Stimulated activated CD4-positive, alpha-beta T cell treated with anti-CD3 and anti-CD28 coated beads, Interleukin-12 subunit alpha, Interleukin-12 subunit beta, amount 100 ng/mL, for 4 hours (primary cell): ENCODE results near the gene MEGF11.

Experiments used
- DNase-seq: peaks from one replicate; pipeline ENCODE4 v3.0.0-alpha.2; 2020

Gene MEGF11

DNA sequence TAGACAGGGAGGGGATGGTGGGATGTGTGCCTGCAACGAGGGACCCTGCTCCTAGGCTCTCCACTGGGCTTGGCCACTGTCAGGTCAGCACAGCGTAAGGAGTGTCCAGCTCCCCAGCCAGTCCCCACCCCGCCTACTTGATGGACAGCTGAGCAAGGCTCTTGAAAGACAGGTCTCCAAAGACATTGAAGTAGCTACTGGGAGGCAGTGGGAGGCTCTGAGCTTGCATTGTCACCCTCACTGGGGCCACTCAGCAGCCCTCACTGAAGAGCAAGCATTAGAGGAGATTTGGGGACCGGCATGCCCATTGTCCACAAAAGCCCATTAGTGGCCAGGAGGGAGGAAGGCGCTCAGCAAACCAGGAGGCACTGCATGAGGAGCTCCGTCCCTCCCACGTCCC lies 146.5 kb downstream of the MEGF11 start:
- DNase-seq = no peak

- no peak for DNase-seq
Measured at GRCh38 chr15:66105286-66106265, 148.0 kb downstream of the MEGF11 start.

DNA sequence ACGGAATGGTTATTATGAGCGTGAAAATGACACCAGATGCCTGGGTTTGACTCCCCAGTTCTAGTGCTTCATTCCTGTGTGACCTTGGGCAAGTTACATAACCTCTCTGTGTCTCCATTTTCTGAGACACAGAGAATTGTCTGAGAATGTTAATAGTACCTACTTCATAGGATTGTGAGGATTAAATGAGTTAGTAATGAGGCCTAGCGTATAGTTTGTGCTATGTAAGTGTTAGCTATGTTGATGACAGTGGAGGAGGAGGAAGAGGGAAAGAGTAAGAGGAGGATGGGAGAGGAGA lies 150.3 kb downstream of the MEGF11 start:
- no peak for DNase-seq

- no peak for DNase-seq
Measured at GRCh38 chr15:66102563-66103292, 150.8 kb downstream of the MEGF11 start.

- no peak for DNase-seq
Measured at GRCh38 chr15:66101715-66102395, 151.7 kb downstream of the MEGF11 start.

DNA sequence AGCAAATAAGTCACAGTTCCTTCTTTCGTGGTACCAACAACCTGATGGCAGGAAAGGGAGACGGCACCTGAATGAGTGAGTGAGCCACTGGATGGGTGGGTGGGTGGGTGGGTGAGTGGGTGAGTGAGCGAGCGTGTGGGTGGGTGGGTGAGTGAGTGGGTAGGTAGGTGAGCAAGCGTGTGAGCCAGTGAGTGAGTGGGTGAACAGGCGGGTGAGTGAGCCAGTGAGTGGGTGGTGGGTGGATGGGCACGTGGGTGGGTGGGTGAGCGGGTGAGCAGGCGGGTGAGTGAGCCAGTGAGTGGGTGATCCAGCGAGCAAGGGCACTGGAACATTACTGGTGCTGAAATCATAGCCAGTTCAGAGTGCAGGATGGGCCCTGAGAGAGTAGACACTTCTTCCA lies 152.8 kb downstream of the MEGF11 start:
- DNase-seq = no peak

DNA sequence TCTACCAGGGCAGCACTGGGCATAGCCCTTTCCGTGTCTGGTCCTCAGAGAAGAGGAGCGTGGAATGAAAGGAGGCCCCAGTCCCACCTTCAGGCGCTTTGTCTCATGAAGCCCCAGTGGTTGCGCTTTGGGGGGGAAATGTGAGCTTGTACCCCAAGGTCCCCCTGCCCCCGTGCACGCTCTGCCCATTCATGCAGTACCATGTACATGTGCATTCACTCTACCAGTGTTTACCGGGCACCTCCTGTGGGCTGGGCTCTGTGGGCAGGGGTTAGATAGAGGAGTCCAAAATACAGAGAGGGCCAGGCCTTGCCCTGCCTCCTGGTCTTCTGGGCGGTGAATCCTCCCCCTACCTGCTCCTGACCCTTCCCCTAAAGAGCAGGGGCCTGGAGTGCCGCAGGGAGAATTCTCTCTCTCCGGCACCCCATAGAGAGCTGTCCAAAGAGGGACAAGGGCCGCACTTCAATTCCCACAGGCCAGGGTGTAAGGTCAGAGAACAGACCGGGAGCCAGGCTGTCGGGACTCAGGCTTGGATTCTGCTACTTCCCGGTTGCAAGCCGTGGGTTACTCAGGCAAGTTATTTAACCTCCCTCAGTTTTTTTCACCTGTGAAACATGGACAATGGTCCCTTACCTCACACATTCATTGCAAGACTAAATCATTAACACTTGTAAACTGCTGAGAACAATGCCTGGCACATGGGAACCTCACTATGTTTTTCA lies 153.4 kb downstream of the MEGF11 start:
- no peak for DNase-seq

- DNase-seq = no peak
Measured at GRCh38 chr15:66098022-66098363, 155.6 kb downstream of the MEGF11 start.

DNA sequence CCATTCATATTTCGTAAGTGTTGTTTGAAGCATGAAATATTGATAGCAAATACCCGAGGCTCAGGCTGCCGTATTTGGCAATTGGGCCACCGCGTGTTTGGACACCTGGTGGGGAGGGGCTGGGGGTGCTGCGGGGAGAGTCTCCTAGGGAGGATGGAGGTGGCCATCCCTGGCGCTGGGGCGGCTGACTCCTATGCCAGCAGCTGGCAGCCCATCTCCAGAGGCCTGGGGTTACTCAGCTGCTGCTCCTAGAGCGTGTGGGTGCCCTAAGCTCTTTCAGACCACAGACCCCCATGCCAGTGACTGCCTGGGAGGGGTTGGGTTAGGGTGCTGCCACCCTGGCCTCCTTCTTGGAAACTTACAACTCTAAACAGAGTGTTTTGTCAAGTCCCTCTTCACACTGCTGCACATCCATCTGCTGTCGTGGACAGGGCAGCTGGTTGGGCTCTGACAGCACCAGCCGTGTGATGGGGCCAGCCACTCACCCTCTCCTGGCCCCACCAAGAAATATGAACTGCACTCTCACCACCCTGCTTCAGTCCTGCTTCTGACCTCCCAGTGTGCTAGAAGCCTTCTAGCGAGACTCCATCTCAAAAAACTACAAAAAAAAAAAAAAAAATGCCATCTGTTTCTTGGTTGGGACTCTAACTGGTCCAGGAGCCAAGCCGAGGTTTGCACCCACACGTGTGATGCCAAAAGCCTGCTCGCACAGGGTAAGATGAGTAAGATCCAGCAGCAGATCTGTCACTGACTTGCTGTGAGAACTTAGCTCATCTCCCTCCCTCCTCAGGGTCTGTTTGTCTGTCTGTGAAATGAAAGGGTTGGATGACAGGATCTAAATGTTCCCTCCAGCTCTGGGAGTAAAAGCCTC lies 156.2 kb downstream of the MEGF11 start:
- no peak for DNase-seq

GRCh38 chr15:66096688-66097058 lies 156.9 kb downstream of the MEGF11 start:
- DNase-seq = no peak

DNA sequence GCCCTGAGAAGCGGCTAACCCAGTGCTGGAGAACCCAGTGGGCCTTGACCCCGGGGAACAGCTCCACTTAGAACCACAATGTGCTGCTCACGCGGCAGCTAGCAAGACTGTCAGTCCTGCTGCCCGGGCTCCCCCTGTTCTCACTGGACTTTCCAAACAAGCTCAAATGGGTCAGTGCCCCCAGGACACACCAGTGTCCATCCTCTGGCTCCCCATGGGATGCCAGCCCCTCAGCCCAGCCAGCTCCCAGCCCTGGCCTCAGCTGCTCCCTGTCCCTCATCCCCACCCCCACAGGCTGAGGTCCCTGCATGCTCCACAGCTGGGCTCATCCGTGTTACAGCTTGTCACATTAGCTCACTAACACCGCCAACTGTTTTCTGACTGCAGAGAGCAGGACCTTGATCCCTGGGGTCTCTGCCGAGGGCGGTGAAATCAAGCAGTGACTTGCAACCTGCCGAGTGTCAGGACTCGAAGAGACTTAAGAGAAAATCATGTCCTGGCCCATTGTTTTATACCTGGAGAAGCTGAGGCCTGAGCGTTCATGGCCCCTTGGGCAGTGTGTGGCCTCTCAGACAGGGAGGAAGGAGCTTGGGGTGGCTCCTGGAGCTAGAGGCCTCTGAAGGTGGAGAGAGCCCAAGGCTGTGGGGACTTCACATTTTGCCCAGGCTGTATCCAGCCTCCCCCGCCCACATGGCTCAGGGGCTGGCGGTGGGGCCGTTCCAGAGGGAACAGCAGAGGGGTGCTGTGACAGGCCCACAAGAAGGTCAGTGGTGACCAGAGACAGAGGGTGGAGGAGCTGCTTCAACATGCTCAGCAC lies 157.5 kb downstream of the MEGF11 start:
- no peak for DNase-seq

- DNase-seq = no peak
Measured at GRCh38 chr15:66094331-66094730, 159.2 kb downstream of the MEGF11 start.

DNA sequence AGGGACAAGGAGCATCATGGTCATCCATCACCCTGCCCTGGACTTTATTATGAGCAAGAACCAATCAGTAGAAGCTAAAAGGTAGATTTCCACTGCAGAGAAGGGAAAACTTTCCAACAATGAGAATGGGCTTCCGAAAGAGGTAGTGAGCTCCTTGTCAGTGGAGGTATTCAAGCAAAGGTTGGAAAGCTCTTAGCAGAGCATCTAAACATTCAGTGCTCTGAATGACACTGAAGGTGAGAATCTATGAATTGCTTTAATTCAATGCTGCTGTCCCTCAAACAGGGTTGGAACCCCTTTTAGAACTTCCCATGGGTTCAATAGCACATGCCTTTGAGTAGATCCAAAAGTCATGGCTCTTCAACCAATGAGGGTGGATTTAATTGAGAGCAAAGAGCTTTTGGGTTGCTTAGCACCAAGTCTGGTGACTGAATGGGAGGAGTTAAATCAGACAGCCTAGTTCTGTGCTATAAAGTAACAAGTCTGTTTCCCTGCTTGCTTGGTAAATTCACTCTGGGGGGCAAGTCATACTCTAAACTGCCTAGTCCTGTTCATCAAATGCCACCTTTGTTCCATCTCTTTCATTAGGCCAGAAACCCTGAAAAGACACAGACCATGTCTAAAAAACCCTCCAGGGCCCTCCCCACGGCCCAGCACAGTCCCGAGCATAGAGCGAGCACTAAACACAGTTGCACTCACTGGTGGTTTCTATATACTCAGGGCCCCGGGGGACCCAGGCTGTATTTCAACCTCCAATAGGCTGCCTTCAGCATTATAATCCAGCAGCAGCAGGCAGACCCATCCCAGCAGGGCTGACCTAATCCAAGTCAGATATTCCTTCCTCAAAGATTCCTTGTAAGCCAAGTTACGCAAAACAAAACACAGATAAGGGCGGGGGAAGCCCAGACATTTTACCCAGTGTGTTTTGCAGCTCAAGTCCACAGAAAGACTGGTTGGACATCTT lies 161.2 kb downstream of the MEGF11 start:
- DNase-seq = no peak

DNA sequence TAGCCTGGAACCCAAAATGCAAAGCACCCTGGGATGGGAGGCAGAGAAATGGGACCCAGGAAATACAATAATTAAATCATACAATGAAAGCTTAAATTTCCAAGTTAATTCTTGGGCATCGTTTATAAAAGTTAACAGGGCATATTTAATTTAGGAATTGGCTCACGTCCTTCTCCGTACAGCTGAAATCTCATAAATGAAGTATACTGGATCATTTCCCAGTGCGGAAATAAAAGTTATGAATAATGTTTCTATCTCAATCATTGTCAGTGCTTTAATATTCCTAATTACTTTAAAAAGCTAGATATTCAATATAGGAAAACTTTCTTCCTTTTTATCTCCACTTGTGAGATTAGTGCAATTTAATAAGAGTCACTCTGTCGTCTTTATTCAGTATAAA lies 164.0 kb downstream of the MEGF11 start:
- no peak for DNase-seq

- DNase-seq = no peak
Measured at GRCh38 chr15:66089049-66089448, 164.5 kb downstream of the MEGF11 start.

- DNase-seq = no peak
Measured at GRCh38 chr15:66085128-66085527, 168.4 kb downstream of the MEGF11 start.

- no peak for DNase-seq
Measured at GRCh38 chr15:66084704-66085103, 168.8 kb downstream of the MEGF11 start.

- DNase-seq = no peak
Measured at GRCh38 chr15:66080717-66081398, 172.7 kb downstream of the MEGF11 start.

GRCh38 chr15:66078929-66079275 lies 174.6 kb downstream of the MEGF11 start:
- DNase-seq = no peak
